GM19043 (cell line): ENCODE results near the gene KHDRBS1.
"Not testable (repeated sequence)": the region's sequence is repeated elsewhere in the genome, so short reads cannot be mapped to it uniquely, and the experiment has no call there.

ENCODE experiments used
- ATAC-seq: cut with Tn5 transposase; IDR thresholded peaks from one replicate; pipeline ENCODE4 v1.9.1; 2021; ENCODE audit warnings: low read depth; ENCODE audit not compliant: unreplicated experiment

KHDRBS1 gene

DNA sequence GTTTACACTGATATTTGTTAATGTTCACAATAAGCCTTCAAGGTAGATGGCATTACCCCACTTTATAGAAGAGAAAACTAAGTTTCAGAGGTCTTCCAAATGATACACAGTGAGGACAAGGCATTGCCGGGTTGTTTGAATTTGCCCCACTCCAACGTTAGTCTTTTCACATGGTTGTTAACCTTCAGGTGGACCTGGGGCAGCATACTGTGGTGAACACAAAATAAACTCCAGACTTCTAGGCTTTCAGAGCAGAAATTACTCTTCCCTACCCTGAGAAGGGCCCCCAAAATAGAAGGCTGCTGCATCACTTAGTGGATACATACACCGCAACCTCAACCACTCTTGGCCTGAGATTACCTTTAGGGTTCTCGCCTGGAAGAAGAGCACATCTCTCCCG, 3.4 kb upstream of the KHDRBS1 start:
- no peak for ATAC-seq

- ATAC-seq = no peak
These were observed 821 bp upstream of the KHDRBS1 start for GRCh38 chr1:32012709-32013385.

DNA sequence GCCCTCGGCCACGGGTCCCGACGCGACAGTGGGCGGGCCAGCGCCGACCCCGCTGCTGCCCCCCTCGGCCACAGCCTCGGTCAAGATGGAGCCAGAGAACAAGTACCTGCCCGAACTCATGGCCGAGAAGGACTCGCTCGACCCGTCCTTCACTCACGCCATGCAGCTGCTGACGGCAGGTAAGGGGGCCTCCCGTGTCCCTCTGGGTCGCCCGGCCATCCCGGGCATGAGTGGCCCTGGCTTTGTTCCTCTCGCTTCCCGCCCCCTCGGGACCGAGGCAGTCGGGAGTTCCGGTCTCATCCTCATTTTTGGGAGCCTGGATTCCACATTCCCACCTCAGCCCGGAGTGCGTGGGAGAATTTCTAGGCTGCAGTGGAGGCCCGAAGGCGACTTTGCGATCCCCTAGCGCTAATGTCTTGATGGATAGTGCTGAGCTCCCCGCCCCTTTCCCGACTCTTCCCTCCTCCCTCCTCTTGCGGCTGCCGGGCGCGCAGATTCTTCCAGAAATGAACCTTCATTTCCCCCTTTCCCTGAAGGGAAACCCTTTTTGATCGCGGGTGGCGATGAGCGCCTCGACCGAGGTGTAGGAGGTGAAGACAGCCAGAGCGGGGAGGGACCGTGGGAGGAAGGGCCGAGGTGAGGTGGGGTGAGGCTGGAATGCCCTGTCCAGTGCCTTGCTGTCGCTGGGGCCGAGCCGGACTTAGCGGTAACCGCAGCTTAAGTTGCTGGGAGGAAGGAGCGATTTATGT, 705 bp downstream of the KHDRBS1 start:
- ATAC-seq = no peak

GRCh38 chr1:32014948-32015273, 1.2 kb downstream of the KHDRBS1 start:
- no peak for ATAC-seq

DNA sequence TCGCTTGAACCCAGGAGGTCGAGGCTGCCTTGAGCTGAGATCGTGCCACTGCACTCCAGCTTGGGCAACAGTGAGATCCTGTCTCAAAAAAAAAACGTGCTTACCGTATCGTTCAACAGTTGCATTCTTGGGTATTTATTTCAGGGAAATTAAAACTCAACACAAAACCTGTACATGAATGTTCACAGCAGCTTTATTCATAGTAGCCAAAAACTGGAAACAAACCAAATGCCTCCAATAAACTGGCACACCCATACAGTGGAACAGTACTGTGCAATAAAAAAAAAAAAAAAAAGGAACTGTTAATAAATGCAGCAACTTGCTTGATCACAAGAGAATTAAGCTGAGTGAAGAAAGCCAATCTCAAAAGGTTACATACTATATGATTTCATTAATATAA, 6.7 kb downstream of the KHDRBS1 start:
- no peak for ATAC-seq

DNA sequence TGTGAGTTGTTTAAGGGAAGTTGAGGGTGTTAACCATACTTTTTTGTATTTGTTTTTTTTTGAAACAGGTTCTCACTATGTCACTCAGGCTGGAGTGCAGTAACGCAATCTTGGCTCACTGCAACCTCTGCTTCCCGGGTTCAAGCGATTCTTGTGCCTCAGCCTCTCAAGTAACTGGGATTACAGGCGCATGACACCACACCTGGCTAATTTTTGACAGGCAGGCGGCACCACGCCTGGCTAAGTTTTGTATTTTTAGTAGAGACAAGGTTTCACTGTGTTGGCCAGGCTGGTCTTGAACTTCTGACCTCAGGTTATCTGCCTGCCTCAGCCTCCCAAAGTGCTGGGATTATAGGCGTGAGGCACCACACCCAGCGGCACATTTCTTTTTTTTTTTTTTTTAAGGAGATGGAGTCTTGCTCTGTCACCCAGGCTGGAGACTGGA, 7.9 kb downstream of the KHDRBS1 start:
- not testable (repeated sequence) for ATAC-seq

GRCh38 chr1:32023351-32023750, 9.7 kb downstream of the KHDRBS1 start:
- ATAC-seq = no peak

DNA sequence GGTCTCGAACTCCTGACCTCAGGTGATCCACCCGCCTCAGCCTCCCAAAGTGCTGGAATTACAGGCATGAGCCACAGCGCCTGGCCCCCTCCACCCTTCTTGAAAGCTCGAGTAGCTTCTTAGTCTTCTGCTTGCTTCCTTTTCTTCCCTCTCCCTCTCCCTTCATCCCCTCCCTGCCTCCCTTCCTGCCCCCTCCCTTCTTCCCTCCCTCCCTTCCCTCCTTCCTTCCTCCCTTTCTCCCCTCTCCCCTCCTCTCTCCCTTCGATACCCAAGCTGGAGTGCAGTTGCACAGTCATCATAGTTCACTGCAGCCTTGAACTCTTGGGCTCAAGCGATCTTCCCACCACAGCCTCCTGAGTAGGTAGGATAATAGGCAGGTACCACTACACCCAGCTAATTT, 11.8 kb downstream of the KHDRBS1 start:
- no peak for ATAC-seq

- no peak for ATAC-seq
These were observed 15.1 kb downstream of the KHDRBS1 start for GRCh38 chr1:32028746-32029145.

GRCh38 chr1:32031578-32032274, 18.1 kb downstream of the KHDRBS1 start:
- ATAC-seq = no peak

GRCh38 chr1:32032275-32032615, 18.6 kb downstream of the KHDRBS1 start:
- ATAC-seq = no peak

GRCh38 chr1:32035119-32035518, 21.5 kb downstream of the KHDRBS1 start:
- ATAC-seq = no peak

- ATAC-seq = no peak
These were observed 27.0 kb downstream of the KHDRBS1 start for GRCh38 chr1:32040711-32041110.

DNA sequence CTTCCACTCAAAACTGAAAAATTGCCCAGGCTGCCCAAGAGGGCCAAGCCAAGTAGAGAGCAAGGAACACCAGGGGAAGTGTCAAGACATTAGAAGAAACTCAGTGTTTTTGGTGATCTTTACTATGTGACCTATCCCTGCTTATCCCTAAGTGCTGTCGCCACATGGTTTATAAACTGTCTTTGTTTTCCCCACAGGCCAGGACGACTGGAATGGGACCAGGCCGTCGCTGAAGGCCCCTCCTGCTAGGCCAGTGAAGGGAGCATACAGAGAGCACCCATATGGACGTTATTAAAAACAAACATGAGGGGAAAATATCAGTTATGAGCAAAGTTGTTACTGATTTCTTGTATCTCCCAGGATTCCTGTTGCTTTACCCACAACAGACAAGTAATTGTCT, 28.7 kb downstream of the KHDRBS1 start:
- ATAC-seq = no peak

DNA sequence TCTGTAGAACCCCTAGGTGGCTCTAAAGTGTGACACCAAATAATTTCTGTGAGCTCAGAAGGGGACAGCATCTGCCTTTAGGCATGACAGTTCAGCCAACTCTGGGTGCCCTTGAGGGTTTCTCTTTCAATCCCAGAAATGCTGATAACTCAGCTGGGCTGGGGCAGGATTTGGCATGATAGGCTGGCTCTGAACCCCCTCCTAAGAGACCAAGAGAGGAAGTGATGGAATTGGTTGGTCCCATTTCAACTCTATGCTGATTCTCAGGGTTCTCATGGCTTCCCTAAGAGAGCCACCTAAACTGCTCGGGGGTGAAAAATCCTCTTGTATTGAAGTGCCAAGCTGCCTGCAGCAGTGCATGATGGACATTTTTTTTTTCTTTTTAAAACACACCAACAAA, 30.6 kb downstream of the KHDRBS1 start:
- no peak for ATAC-seq

GRCh38 chr1:32045772-32046171, 32.1 kb downstream of the KHDRBS1 start:
- no peak for ATAC-seq

DNA sequence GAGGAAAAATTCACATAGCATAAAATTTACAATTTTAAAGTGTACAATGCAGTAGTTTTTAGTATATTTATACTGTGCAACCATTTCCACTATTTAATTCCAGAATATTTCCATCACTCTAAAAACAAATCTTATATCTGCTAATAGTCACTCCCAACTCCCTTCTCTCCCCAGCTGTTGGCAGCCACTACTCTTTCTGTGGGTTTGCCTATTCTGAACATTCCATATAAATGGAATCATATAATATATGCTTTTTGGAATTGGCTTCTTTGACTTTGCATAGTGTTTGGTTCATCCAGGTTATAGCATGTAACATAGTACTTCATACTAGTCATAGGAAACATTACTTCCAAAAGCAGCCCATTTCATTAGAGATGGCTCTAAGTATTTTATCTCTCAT, 34.0 kb downstream of the KHDRBS1 start:
- ATAC-seq = no peak

GRCh38 chr1:32048440-32048839, 34.8 kb downstream of the KHDRBS1 start:
- ATAC-seq = no peak

- no peak for ATAC-seq
These were observed 38.0 kb downstream of the KHDRBS1 start for GRCh38 chr1:32051706-32052105.

DNA sequence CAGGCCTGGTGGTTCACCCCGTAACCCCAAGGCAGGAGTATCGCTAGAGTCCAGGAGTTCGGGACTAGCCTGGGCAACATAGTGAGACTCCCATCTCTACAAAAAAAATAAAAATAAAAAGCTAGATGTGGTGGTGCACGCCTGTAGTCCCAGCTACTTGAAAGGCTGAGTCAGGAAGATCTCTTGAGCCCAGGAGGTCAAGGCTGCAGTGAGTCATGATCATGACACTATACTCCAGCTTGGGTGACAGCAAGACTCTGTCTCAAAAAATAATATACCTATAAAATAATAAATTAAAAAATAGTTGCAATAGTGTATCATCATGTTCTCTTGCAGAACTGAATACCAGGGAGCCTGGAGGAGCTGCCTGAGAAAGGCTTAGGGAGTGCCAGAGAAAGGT, 39.2 kb downstream of the KHDRBS1 start:
- no peak for ATAC-seq

GRCh38 chr1:32055416-32055815, 41.7 kb downstream of the KHDRBS1 start:
- no peak for ATAC-seq

- ATAC-seq = no peak
These were observed 42.9 kb downstream of the KHDRBS1 start for GRCh38 chr1:32056598-32056997.
